ENCODE data around the gene KCNJ15. TPM values are rescaled to one million over a fixed set of nuclear protein-coding genes. Genes with fewer than 3 reads are reported as not detected.
"Not testable (repeated sequence)": the region's sequence is repeated elsewhere in the genome, so short reads cannot be mapped to it uniquely, and the experiment has no call there.

KCNJ15 gene
- total RNA-seq, result 1 to 10 TPM; 1.3 to 2.6 TPM
- long read RNA-seq, partial matches to known transcripts, result 0 of 2 reads
- long read RNA-seq, other reads (novel, unspliced or antisense), result 1 of 2 reads

GRCh38 chr21:38256599-38257302 is at the start of gene KCNJ15:
TSS of gene KCNJ15 (plus strand) at chr21:38256991. CDS start at chr21:38299262, 42,271 bp downstream.
- intact Hi-C loops (cut with DNase I), result no loop called here
- no peak for ATAC-seq
- DNase-seq, result no peak

DNA sequence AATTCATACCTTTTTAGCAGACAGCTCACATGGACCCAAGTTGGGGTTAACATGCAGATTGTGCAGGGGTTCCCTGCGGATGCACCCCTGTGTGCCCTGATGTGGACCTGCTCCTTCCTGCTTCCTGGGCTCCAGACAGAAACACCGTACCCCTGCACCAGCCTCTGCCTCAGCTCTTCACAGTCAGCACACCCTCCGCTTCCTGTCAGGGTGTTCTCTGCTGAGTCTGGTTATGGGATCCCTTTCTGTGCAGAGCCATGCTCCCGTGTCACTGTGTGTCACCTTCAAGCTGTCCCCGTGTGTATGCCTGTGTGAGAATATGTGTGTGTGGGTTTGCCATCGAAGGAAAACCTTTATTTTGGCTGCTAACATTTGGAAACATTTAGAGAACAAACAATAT is 48.7 kb upstream of the KCNJ15 start:
- ATAC-seq, result no peak
- intact Hi-C loops (cut with DNase I), result loop anchor here in 1 of 2 donors (5.0 kb wide), 1 partner anchor 41 kb away; no protein-coding TSS in a partner anchor
- no peak for DNase-seq

DNA sequence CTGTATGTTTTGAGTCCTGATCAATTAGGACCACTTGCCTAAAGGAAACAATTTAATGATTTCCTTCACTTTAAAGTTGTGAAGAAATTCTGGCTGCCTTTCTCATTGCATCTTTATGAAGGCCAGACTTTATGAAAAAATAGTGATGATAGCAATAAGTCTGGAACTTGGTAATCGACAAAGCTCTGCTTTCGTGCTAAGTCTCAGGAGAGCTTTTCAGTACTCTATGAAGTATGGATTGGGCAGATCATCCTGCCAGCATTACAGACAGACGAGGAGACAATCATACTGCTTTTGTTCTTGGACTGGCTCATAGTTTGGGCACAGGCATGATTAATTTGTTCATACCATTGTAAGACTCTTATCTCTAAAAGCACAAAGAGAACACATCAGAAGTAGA is 45.5 kb upstream of the KCNJ15 start:
- ATAC-seq (no peak), DNase-seq (no peak)
- intact Hi-C loops (cut with DNase I), result no loop called here

GRCh38 chr21:38212706-38213105 is 44.1 kb upstream of the KCNJ15 start:
- intact Hi-C loops (cut with DNase I), result no loop called here
- ATAC-seq, result no peak
- no peak for DNase-seq

DNA sequence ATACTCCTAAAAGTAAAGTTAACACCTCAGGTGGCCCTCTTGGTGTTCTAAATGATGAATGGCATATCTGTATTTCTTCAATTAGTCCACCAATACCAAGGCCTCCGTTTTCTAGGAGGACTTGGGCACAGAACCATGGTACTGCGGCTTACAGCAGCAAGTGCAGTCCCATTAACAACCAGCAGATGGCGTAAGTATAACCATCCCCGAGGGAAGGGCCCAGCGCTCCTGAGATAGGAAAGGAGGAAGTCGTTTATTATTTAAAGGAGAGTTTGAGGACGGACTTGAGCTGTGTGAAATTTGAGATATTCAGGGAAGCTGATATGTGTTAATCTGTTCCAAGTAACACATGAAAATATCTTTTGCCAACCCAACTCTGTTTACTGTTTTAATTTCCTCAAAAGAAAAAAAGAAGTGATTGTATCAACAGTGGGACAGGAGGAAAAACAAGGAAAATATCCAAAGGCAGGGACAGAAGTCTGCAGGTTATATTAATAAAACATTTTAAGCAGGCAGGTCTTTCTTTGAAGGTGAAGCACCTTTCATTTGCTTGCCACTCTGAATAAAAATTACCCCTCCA is 37.7 kb upstream of the KCNJ15 start:
- peak; percentile 88 to 96 for ATAC-seq
- intact Hi-C loops (cut with DNase I), result loop anchor here (1.0 to 5.0 kb wide), 2 partner anchors 133 kb away; no protein-coding TSS in a partner anchor
- peak; percentile 79 for DNase-seq

GRCh38 chr21:38220270-38220737 is 36.5 kb upstream of the KCNJ15 start:
- intact Hi-C loops (cut with DNase I), result no loop called here
- ATAC-seq (peak in 1 of 2 donors; percentile 74), DNase-seq (no peak)

GRCh38 chr21:38221594-38221993 is 35.2 kb upstream of the KCNJ15 start:
- DNase-seq (no peak), ATAC-seq (no peak)
- intact Hi-C loops (cut with DNase I), result no loop called here

DNA sequence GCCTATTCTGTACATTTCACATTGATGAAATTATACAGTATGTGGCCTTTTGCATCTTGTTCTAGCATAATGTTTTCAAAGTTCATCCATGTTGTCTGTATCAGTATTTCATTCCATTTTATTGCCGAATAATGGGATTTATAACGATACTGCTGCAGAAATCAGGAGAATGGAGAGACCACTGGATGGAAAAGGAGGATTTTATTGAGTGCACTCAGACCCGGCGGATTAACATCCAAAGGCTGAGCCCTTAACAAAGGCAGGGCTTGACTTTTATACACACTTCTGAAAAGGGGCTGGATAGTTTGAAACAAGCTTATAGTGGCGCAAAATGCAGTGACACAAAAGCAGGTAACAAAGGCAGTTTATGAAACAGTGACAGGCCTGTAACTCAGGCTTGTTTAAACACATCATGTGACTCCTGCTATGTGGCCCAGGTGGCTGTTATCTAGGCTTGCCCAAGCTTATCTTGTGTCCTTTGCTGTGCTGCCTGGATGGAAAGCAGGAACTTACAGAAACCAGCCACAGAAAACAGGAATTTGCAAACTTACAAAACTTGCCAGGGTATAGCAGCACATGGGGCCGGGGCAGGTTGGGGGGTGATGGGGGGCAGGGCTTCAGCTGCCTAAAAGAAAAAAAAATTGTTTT is 32.8 kb upstream of the KCNJ15 start:
- intact Hi-C loops (cut with DNase I), result no loop called here
- ATAC-seq, result no peak

DNA sequence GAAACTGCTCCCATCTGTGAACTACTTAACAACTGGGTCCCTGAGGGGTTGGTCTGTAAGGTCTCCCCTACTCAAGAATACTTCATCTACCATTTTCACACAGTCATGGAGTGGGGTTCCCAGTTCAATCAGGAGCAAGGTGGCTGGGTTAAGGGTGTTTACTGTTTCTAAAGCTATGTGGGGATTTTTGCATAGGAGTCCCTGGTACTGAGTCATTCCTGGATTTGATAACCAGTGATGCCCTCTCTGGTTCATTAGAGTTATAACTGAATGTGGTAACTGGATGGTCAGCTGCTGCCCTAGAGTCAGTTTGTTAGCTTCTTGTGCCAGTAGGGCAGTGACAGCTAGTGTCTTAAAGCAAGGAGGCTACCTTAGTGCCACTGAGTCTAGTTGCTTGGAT is 29.4 kb upstream of the KCNJ15 start:
- no peak for ATAC-seq
- no peak for DNase-seq
- intact Hi-C loops (cut with DNase I), result no loop called here

More for the DNA sequence above, 32.8 kb upstream of the KCNJ15 start:
- DNase-seq, result no peak

- no peak for ATAC-seq
- intact Hi-C loops (cut with DNase I), result no loop called here
- no peak for DNase-seq
These were observed 28.7 kb upstream of the KCNJ15 start for GRCh38 chr21:38228115-38228514.

- intact Hi-C loops (cut with DNase I), result no loop called here
- ATAC-seq, result no peak
- no peak for DNase-seq
These were observed 28.3 kb upstream of the KCNJ15 start for GRCh38 chr21:38228537-38228936.

DNA sequence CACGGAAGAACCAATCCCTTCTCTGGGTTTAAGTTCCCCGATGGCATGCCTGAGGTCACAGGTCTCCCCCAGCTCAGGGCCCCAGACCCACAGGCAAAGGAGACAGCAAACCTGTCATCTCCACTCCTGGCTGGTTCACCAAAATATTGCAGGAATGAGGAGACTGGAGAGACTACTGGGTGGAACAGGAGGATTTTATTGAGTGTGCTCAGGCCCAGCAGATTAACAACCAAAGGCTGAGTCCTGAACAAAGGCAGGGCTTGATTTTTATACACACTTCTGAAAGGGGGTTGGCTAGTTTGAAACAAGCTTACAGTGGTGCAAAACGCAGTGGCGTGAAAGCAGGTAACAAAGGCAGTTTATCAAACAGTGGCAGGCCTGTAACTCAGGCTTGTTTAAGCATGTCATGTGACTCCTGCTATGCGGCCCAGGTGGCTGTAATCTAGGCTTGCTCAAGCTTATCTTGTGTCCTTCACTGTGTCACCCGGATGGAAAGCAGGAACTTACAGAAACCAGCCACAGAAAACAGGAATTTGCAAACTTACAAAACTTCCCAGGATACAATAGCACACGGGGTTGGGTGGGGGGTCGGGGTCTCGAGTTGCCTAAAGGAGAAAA is 27.4 kb upstream of the KCNJ15 start:
- intact Hi-C loops (cut with DNase I), result no loop called here
- ATAC-seq (no peak), DNase-seq (no peak)

- intact Hi-C loops (cut with DNase I), result no loop called here
- no peak for ATAC-seq
- DNase-seq, result no peak
These were observed 22.2 kb upstream of the KCNJ15 start for GRCh38 chr21:38234395-38235142.

- DNase-seq; ATAC-seq; intact Hi-C loops (cut with DNase I): not testable (repeated sequence)
These were observed 21.5 kb upstream of the KCNJ15 start for GRCh38 chr21:38235251-38235650.

DNA sequence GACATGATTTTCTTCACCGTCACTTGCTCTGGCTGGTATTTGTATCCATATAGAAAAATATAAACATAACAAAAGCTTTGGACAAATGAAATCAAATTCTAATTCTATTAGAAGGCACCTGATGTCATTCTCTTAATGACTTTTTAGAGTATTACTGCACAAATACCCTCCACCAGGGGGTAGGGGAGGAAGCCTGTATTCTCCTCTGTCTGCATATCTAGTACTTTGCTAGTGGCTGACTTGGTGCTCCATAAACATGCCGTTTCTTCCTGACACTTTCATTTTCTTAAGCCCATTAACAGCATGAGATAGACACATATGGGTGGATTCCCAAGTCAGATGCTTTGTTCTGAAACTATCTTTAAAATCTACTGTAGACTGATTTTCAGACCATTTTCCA is 20.6 kb upstream of the KCNJ15 start:
- intact Hi-C loops (cut with DNase I), result no loop called here
- ATAC-seq, result no peak

DNA sequence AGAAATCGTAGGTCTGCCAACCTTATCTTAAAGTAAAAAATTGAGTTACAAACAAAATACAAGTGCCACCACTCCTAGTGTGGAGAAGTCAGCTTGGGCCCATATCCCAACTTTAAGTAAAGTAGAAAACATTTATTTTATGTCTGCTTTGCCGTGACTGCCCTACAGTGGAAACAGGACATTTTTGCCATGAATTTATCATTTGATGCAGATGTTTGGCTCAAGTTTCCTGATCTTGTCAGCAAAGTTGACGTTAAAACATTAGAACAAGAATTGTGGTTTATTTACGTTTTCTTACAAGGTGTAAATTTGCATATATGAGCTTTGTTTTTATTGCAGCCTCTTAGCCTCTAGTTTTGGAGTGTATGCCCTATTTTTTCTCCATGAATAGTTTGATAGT is 17.1 kb upstream of the KCNJ15 start:
- ATAC-seq (no peak), DNase-seq (no peak)
- intact Hi-C loops (cut with DNase I), result no loop called here

More for the DNA sequence above, 20.6 kb upstream of the KCNJ15 start:
- DNase-seq, result no peak

- DNase-seq (no peak), ATAC-seq (no peak)
- intact Hi-C loops (cut with DNase I), result no loop called here
These were observed 16.7 kb upstream of the KCNJ15 start for GRCh38 chr21:38240129-38240528.

DNA sequence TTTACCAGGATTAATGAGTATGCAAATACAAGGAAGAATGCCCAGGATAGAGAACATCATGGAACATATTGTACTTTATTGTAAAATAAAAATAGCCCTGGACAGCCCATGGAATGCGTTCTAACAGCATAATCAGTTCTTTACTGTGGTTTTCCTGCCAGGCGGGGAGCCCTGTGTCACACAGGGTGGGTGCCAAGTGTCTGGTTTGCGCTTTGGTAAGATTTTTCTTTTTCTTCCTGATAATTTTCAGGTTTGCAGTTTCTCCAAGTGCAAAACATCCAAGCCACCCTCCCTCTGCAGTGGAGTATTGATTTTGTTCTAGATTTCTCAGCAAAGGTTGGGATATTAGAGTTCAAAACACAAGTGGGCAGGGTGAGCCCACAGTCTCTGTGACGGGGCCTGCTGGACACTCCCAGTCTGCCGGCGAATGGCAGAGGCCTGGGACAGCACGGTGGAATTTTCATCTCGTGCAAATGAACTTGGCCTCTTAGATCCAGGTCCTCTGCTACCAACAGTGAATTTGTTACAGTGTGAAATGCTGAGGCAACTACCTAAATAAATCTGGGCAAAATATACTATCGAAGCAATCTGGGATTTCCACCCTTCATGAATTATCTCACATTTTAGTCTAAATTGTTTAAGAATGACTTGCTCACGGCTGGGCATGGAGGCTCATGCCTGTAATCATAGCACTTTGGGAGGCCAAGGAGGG is 15.6 kb upstream of the KCNJ15 start:
- DNase-seq (peak; percentile 49), ATAC-seq (peak; percentile 87 to 91)
- intact Hi-C loops (cut with DNase I), result no loop called here

Measured in left cardiac atrium (tissue), 4 donors.